Epithelial cell of esophagus (primary cell): ENCODE measurements around the gene ABTB2.

Experiments used
- DNase-seq: peaks from one replicate; pipeline ENCODE4 v3.0.0; 2010; ENCODE audit warnings: low read depth
- H3K4me3 ChIP-seq: 2 replicates; pipeline ENCODE4 v1.5.1; 2011; ENCODE audit warnings: mild to moderate bottlenecking, low read length, control low read depth
- TF ChIP-seq, protein P1 (sequence below): IDR thresholded peaks from 2 replicates; pipeline ENCODE4 v1.5.1; 2011; ENCODE audit warnings: low read depth, mild to moderate bottlenecking, low read length, control low read depth, inconsistent platforms; ENCODE audit not compliant: insufficient read depth; ENCODE audit errors: missing control alignments

The ABTB2 gene

GRCh38 chr11:34114014-34114413, 243.8 kb downstream of the ABTB2 start:
- TF ChIP-seq, protein P1, sequence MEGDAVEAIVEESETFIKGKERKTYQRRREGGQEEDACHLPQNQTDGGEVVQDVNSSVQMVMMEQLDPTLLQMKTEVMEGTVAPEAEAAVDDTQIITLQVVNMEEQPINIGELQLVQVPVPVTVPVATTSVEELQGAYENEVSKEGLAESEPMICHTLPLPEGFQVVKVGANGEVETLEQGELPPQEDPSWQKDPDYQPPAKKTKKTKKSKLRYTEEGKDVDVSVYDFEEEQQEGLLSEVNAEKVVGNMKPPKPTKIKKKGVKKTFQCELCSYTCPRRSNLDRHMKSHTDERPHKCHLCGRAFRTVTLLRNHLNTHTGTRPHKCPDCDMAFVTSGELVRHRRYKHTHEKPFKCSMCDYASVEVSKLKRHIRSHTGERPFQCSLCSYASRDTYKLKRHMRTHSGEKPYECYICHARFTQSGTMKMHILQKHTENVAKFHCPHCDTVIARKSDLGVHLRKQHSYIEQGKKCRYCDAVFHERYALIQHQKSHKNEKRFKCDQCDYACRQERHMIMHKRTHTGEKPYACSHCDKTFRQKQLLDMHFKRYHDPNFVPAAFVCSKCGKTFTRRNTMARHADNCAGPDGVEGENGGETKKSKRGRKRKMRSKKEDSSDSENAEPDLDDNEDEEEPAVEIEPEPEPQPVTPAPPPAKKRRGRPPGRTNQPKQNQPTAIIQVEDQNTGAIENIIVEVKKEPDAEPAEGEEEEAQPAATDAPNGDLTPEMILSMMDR, result no peak
- no peak for DNase-seq
- no peak overlapping the region for H3K4me3 ChIP-seq

DNA sequence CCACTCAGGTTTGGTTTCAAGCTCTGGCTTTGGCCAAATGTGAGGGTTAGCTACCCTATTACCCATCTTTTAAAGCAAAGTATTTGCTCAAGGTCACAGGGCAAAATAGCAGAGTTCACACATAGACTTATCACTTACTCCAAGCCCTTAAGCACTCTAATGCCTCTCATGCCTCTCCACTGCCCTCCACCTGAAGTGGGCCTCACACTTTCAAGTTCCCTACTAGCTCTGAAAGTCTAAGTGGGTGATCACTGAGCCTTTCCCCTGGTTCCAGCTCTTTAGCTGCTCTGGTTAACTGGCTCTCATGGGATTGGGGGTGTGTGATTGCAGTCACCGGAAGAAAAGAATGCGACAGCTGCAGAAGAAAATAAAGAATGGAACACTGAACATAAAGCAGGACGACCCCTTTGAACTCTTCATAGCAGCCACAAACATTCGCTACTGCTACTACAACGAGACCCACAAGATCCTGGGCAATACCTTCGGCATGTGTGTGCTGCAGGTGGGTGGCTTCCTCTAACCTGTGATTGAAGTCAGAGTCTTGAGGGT, 246.0 kb downstream of the ABTB2 start:
- TF ChIP-seq, protein P1, result no peak
- no peak overlapping the region for H3K4me3 ChIP-seq
- DNase-seq, result no peak

DNA sequence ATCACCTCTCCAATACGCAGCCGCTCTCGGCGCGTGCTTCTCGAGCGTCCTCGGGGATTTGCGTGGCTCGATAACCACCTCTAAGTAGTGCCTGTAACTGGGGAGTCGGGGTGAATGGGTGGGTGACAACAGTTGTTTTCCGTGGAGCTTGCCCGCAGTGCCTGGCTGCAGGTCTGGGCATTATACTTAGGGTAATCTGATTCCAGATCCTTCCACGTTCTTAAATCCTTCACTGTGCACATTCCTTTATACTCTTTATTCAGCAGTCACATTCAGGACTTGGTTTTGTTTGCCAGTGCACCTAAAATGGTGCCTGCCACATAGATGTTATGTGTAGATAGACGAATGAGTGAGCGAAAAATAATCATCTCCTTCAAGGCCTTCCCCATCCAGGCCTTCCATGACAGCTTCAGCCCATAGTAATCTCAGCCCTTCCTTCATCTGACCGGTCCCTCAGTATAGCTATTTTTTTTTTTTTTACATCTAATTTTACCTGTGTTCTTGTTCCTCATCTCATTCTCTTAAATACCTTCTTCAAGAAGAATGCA, 251.8 kb downstream of the ABTB2 start:
- peak overlapping the region; percentile 98 for H3K4me3 ChIP-seq
- TF ChIP-seq, protein P1, result no peak
- peak; percentile 16 for DNase-seq

- DNase-seq, result peak; percentile 99
- H3K4me3 ChIP-seq, result peak within 1 kb of the TSS; percentile 98
- TF ChIP-seq, protein P1, result peak; percentile 15
Measured at GRCh38 chr11:34105079-34105956, 252.5 kb downstream of the ABTB2 start, which contains the start of gene NAT10. Gene NAT10, plus strand, starts transcription at chr11:34105629. Its CDS starts 2,597 bp downstream, at chr11:34108226.

- peak overlapping the region; percentile 98 for H3K4me3 ChIP-seq
- DNase-seq, result no peak
- TF ChIP-seq, protein P1, result no peak
Measured at GRCh38 chr11:34104680-34105078, 253.1 kb downstream of the ABTB2 start.
